Measurements from ENCODE around the gene NAV2. TPM values are rescaled to one million over a fixed set of nuclear protein-coding genes. Genes with fewer than 3 reads are reported as not detected.

The NAV2 gene
- total and polyA plus RNA-seq, 2 donors (not counting 1 experiment from before 2014, with no cell fraction given), result 8.1 to 14.0 TPM

DNA sequence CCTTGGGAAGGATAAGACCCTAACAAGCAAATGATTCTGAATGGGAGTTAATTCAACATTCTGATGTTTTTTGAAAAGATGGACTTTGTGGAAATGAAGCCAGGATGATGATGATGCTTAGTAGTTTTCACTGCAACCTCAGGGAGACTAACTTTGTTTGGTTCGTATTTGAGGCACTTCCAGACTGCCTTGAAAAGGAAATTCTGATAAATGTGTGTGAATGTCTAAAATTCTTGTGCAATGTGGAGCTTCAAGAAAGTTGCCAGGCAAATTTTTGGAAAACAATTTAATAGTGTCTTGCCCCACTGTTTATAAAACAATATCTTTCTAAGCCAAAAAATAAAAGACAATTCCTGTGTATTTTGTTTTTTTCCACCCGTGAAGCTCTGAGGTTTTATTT is 11.2 kb upstream of the NAV2 start:
- TF ChIP-seq, protein P1, sequence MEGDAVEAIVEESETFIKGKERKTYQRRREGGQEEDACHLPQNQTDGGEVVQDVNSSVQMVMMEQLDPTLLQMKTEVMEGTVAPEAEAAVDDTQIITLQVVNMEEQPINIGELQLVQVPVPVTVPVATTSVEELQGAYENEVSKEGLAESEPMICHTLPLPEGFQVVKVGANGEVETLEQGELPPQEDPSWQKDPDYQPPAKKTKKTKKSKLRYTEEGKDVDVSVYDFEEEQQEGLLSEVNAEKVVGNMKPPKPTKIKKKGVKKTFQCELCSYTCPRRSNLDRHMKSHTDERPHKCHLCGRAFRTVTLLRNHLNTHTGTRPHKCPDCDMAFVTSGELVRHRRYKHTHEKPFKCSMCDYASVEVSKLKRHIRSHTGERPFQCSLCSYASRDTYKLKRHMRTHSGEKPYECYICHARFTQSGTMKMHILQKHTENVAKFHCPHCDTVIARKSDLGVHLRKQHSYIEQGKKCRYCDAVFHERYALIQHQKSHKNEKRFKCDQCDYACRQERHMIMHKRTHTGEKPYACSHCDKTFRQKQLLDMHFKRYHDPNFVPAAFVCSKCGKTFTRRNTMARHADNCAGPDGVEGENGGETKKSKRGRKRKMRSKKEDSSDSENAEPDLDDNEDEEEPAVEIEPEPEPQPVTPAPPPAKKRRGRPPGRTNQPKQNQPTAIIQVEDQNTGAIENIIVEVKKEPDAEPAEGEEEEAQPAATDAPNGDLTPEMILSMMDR (conservative IDR thresholded peaks at IDR 0.05 in 1 of 2, IDR thresholded peaks at IDR 0.05 in 1 of 2; ENCODE audit: low read depth in 1 of 2, low read length in 2 of 2), result no peak
- no peak for TF ChIP-seq EZH2 (IDR thresholded peaks at IDR 0.05; ENCODE audit: low read length, missing control alignments)

DNA sequence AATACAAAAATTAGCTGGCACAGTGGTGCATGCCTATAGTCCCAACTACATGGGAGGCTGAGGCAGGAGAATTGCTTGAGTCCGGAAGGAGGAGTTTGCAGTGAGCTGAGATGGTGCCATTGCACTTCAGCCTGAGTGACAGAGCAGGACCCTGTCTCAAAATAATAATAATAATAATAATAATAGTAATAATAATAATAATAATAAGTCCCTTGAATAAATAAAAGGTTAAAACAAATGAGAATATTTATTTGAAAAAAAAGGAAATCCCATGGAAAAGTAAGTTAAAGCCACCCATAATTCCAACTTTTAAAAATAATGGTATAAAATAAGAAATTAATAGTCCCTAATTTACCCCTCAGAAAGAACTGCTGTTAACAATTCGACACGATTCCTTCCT is 10.0 kb upstream of the NAV2 start:
- H3K9me3 ChIP-seq (ENCODE audit: control insufficient read depth, insufficient read depth, low read depth, low read length), result no peaks in the 10 kb centered on the region
- no peaks in the 10 kb centered on the region for H3K27me3 ChIP-seq (ENCODE audit: control insufficient read depth, insufficient read depth, low read length)
- H3K4me2 ChIP-seq (ENCODE audit: extremely low read depth, insufficient read depth, low read length), result no peak overlapping the region
- TF ChIP-seq, protein P1 (conservative IDR thresholded peaks at IDR 0.05 in 1 of 2, IDR thresholded peaks at IDR 0.05 in 1 of 2; ENCODE audit: low read depth in 1 of 2, low read length in 2 of 2), result no peak
- TF ChIP-seq EZH2 (IDR thresholded peaks at IDR 0.05; ENCODE audit: low read length, missing control alignments), result no peak
- H3K27ac ChIP-seq (ENCODE audit: insufficient read depth, low read length), result no peak overlapping the region
- H3K9ac ChIP-seq (ENCODE audit: insufficient read depth, low read length), result no peak overlapping the region
- no peaks in the 10 kb centered on the region for H3K36me3 ChIP-seq (ENCODE audit: control insufficient read depth, insufficient read depth, low read length)
- peaks cover 3% of the 10 kb centered on the region for H3K4me1 ChIP-seq (ENCODE audit: control insufficient read depth, extremely low read depth, insufficient read depth, low read length)
- no peak overlapping the region for H3K4me3 ChIP-seq (replicated peaks in 1 of 4; ENCODE audit: control extremely low read depth in 1 of 4, insufficient read depth in 1 of 4, low read depth in 3 of 4, low read length in 4 of 4)
- no peaks in the 10 kb centered on the region for H4K20me1 ChIP-seq (ENCODE audit: control insufficient read depth, extremely low read depth, insufficient read depth, low read length)
- no peaks in the 10 kb centered on the region for H3K79me2 ChIP-seq (ENCODE audit: control insufficient read depth, insufficient read depth, low read length)
- no peak overlapping the region for H2AFZ ChIP-seq (ENCODE audit: low read length)
- DNase-seq (ENCODE audit: low read depth in 2 of 2), result no peak

More for the DNA sequence above, 11.2 kb upstream of the NAV2 start:
- H3K27me3 ChIP-seq (ENCODE audit: control insufficient read depth, insufficient read depth, low read length), result no peaks in the 10 kb centered on the region
- no peak overlapping the region for H3K9ac ChIP-seq (ENCODE audit: insufficient read depth, low read length)
- H4K20me1 ChIP-seq (ENCODE audit: control insufficient read depth, extremely low read depth, insufficient read depth, low read length), result no peaks in the 10 kb centered on the region
- H3K4me2 ChIP-seq (ENCODE audit: extremely low read depth, insufficient read depth, low read length), result no peak overlapping the region
- no peak for DNase-seq (ENCODE audit: low read depth in 2 of 2)
- H2AFZ ChIP-seq (ENCODE audit: low read length), result no peak overlapping the region
- no peaks in the 10 kb centered on the region for H3K36me3 ChIP-seq (ENCODE audit: control insufficient read depth, insufficient read depth, low read length)
- no peak overlapping the region for H3K4me3 ChIP-seq (replicated peaks in 1 of 4; ENCODE audit: control extremely low read depth in 1 of 4, insufficient read depth in 1 of 4, low read depth in 3 of 4, low read length in 4 of 4)
- H3K79me2 ChIP-seq (ENCODE audit: control insufficient read depth, insufficient read depth, low read length), result no peaks in the 10 kb centered on the region
- H3K4me1 ChIP-seq (ENCODE audit: control insufficient read depth, extremely low read depth, insufficient read depth, low read length), result peaks cover 3% of the 10 kb centered on the region
- no peaks in the 10 kb centered on the region for H3K9me3 ChIP-seq (ENCODE audit: control insufficient read depth, insufficient read depth, low read depth, low read length)
- H3K27ac ChIP-seq (ENCODE audit: insufficient read depth, low read length), result no peak overlapping the region

DNA sequence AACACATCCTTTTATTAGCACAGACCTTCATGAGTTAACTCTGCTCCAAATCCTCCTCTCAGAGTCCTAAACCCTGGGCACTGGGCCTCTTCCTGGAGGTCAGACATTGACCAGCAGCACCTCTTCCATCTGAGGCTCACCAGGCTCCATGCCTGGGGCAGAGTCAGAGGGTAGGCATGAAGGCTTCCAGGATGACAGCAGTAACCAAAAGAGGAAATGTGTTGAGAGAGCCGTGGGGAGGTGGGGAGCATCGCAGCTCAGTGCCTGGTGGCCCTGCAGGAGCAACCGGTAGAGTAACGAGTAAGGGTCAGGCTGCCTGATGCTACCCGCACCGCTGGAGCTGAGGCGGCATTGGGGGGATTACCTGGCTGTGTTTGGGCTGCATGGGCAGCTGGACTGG is 9.4 kb upstream of the NAV2 start:
- no peaks in the 10 kb centered on the region for H3K9me3 ChIP-seq (ENCODE audit: control insufficient read depth, insufficient read depth, low read depth, low read length)
- H3K27me3 ChIP-seq (ENCODE audit: control insufficient read depth, insufficient read depth, low read length), result no peaks in the 10 kb centered on the region
- H3K79me2 ChIP-seq (ENCODE audit: control insufficient read depth, insufficient read depth, low read length), result no peaks in the 10 kb centered on the region
- no peak overlapping the region for H3K27ac ChIP-seq (ENCODE audit: insufficient read depth, low read length)
- no peaks in the 10 kb centered on the region for H3K36me3 ChIP-seq (ENCODE audit: control insufficient read depth, insufficient read depth, low read length)
- no peak for TF ChIP-seq EZH2 (IDR thresholded peaks at IDR 0.05; ENCODE audit: low read length, missing control alignments)
- TF ChIP-seq, protein P1 (conservative IDR thresholded peaks at IDR 0.05 in 1 of 2, IDR thresholded peaks at IDR 0.05 in 1 of 2; ENCODE audit: low read depth in 1 of 2, low read length in 2 of 2), result no peak
- no peak overlapping the region for H3K4me3 ChIP-seq (replicated peaks in 1 of 4; ENCODE audit: control extremely low read depth in 1 of 4, insufficient read depth in 1 of 4, low read depth in 3 of 4, low read length in 4 of 4)
- H2AFZ ChIP-seq (ENCODE audit: low read length), result no peak overlapping the region
- DNase-seq (ENCODE audit: low read depth in 2 of 2), result no peak
- H3K4me2 ChIP-seq (ENCODE audit: extremely low read depth, insufficient read depth, low read length), result no peak overlapping the region
- H3K9ac ChIP-seq (ENCODE audit: insufficient read depth, low read length), result no peak overlapping the region
- no peaks in the 10 kb centered on the region for H4K20me1 ChIP-seq (ENCODE audit: control insufficient read depth, extremely low read depth, insufficient read depth, low read length)
- H3K4me1 ChIP-seq (ENCODE audit: control insufficient read depth, extremely low read depth, insufficient read depth, low read length), result peaks cover 3% of the 10 kb centered on the region
